Midbrain (tissue), 1 donor: Measurements from ENCODE around the gene ATP1A3.

Experiments used
- DNase-seq: peaks from one replicate; lab custom pipeline; 2025; lab: John Stamatoyannopoulos, UW

ATP1A3 gene

DNA sequence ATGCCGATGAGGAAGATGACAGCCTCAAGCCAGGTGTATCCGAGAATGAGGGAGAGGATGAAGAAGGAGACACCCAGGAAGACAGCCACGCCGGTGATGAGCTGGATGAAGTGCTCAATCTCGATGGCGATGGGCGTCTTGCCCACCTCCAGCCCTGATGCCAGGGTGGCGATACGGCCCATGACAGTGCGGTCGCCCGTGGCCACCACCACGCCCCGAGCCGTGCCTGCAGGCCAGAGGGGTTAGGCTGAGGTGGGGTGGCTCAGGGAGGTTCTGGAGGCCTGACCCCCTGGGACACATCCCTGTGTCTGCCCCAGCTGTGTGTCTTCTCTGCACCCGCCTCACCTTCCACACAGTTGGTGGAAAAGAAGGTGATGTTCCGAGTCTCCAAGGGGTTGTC is 9.1 kb downstream of the ATP1A3 start:
- DNase-seq, result no peak

- no peak for DNase-seq
These were observed 12.3 kb downstream of the ATP1A3 start for GRCh38 chr19:41981724-41982123.

- no peak for DNase-seq
These were observed 15.6 kb downstream of the ATP1A3 start for GRCh38 chr19:41978470-41978869.

- no peak for DNase-seq
These were observed 16.1 kb downstream of the ATP1A3 start for GRCh38 chr19:41977916-41978315.

DNA sequence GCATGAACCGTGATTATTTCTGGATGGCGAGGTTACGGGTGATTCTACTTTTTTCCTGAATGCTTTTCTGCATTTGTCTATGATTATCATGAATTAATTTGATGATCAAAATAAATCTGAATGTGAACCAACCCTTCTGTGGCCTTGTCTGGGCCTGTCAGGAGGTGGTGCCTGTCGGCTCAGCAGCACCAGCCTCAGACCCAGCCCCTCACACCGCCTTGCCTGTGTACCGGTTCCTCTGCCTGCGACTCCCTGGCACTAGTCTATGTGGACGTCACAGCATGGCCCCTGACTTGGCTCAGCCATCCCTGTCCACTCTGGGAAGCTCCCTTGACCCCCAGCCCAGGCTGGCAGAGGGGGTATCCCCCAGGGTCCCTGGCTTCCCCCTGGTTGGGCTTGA is 19.4 kb downstream of the ATP1A3 start:
- no peak for DNase-seq

DNA sequence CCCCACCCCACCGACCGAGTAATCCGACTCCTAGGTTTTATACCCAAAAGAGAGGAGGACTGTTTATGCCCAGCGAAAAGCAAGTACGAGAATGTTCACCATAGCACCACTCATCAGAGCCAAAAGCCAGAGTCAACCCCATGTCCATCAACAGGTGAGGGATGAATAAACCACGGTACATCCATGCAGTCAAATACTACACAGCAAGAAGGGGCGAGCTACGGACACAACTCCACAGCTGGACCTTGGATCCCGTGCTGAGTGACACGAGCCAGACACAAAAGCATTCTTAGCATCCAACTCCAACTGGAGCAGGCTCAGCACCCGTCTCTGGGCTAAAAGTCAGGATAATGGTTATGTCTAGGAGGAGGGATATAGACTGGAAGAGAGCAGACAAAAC is 22.7 kb downstream of the ATP1A3 start:
- no peak for DNase-seq

DNA sequence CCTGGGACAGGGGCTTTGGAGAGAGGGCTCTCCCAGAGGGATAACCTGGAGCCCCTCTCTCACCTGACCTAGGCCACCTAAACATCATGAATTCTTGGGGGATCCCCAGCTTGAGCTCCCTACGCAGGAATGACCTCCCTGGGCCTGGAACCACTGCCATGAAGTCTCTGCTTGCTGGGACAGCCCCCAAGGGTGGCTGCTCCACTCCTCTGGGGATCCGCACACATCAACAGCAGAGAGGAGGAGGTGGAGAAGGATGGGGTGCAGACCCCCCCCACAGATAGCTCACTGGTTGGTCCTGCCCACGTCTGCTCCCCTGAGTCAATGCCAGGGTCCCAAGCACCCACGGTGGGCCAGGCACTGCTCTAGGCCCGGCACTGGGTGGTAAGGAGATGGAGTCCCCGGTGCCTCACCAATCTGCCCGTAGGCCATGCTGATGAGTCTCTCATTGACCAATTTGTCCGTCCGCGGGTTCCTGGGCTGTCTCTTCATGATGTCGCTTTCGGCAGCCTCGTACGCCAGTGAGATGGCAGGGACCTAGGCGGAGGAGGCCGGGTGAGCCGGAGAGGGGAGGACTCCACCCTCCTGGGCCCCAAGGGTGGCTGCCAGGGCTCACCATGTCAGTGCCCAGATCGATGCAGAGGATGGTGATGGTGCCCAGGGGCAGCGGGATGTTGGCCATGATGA is 24.1 kb downstream of the ATP1A3 start:
- no peak for DNase-seq

- no peak for DNase-seq
These were observed 25.1 kb downstream of the ATP1A3 start for GRCh38 chr19:41968751-41969595.

- DNase-seq, result no peak
These were observed 26.8 kb downstream of the ATP1A3 start for GRCh38 chr19:41967054-41967783.

DNA sequence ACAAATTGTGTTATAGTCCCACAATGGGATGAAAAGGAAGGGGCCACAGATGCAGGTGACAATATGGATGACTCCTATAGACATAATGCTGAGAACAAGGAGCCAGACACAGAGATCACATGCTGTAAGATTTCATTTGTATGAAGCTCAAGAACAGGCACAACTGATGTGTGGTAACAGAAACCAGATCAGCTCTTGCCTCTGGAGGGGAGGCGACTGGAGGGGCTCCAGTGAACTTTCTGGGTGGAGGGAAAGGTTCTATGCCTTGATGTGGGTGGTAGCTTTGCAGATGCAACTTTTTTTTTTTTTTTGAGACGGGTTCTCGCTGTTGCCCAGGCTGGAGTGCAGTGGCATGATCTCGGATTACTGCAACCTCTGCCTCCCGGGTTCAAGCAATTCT is 28.9 kb downstream of the ATP1A3 start:
- no peak for DNase-seq

GRCh38 chr19:41960973-41961372 is 33.1 kb downstream of the ATP1A3 start:
- DNase-seq, result no peak

DNA sequence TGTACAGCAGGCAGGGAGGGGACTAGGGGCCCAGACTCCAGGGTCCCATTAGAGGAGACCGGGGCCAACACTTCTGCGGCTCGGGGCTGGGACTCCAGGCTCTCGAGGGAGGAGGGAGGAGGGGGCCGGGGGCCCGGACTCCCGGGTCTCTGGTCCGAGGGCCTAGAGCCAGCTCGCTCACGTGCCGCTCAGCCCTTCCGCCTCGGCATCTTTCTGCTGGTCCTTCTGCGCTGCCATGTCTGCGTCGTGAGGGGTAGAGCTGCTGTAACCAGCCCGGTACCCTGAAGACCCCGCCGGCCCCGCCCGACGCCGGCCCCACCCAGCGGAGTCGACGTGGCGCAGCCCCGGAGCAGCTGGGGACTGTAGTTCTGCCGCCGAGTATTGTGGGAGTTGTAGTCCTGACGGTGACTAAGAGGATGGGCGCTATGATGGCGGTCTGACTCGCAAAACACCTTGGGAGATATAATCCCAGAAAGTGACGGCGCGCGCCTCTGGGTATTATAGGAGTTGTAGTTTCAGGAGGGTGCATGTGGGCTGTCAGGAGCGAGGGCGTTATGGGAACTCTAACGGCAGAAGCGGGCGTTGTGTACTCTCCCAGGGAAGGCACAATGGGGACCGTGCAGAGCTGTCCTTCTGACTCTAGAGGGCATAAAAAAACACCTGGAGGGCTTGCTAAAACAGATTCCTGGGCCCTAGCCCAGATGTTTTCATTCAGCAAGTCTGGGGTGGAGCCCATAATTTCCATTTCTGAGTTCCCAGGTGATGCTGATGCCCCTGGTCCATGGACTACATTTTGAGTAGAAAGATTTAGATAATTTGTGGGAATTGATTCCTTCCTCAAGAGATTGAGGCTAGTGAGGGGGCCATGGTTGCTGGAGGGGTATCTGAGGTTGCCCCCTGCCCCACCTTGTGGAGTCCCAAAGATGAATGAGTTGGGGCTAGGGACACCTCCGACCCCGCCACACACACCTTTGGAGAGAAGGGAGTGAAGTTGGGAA is 34.7 kb downstream of the ATP1A3 start, which contains the start of gene RABAC1:
Gene RABAC1, minus strand, starts transcription at position 266 of the 998 bp plus-strand sequence. Its CDS starts 29 bp downstream, at position 237.
- peak; percentile 92 for DNase-seq

DNA sequence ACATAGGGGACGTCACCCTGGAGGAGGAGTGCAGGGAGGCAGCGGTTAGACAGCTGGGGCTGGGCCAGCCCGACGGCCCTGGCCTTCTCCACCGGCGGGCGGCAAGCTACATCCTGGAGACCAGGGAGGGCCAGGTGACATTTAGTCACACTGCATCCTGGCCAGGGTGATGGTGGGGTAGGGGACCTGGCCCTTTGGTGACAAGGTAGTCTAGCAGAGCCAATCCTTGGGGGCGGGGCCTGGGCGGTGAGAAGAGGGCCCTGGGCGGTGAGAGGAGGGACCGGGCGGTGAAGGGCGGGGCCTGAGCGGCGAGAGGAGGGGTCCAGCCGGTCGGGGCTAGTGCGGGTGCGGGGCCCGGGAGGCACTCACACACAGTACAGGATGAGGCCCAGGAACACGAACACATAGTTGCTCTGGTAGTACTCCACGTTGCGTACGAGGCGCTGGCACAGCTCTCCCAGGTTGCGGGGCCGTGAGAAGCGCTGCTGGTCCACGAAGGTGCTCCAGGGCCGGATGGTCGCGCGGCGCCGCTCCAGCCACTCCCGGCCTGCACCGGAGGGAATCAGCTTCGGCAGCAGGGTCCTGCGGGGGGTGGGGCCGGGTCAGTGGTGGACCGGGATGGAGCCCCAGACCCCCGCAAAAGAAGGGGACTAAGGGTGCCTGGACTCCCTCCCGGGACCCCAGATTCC is 35.5 kb downstream of the ATP1A3 start:
- peak; percentile 37 for DNase-seq

GRCh38 chr19:41957838-41958366 is 36.1 kb downstream of the ATP1A3 start:
- peak; percentile 50 for DNase-seq

GRCh38 chr19:41957161-41957837 is 36.7 kb downstream of the ATP1A3 start:
- no peak for DNase-seq

DNA sequence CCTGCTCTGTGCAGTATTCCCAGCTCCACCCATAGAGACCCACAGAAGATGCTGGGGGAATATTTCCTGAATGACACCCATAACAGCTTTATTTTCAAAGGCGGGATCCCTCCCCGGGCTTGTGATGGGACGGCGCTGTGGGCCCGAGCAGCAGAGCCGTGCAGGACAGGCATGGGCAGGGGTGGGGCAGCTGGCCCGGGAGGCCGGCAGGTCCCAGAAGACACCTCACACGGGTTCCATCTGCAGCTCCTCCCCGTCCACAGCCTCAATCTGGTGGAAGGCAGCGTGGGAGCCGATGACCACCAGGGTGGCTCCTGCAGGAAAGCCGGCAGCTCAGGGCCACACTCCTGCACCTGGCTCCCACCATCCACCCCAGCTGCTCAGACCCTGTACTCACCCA is 37.4 kb downstream of the ATP1A3 start:
- no peak for DNase-seq

- no peak for DNase-seq
These were observed 38.5 kb downstream of the ATP1A3 start for GRCh38 chr19:41955521-41955920.

DNA sequence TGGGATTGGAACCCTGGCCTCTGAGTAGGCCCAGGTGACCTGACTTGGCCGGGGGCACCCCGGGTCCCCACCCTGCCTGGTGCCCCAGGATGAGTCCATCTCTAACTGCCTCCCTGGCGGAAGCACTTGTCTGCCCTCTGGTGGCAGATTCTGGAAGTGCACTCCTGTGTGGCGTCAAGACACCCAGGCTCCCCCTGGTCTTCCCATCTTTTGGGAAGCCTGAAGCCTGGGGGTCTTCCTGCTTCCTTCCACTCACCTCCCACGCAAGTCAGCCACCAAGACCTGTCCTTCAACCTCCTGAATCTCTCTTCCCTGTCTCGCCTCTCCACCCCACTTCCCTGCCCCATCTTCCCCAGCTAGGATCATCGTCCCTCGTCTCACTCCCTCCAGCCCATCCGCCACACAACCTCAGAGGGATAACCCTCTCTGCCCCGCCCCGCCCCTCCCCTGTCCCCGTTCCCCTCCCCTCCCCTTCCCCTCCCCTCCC is 42.3 kb downstream of the ATP1A3 start:
- DNase-seq, result peak; percentile 70

GRCh38 chr19:41947091-41947490 is 46.9 kb downstream of the ATP1A3 start:
- DNase-seq, result no peak
